Measurements from ENCODE around the gene MTUS2.

The MTUS2 gene

GRCh38 chr13:28890712-28891111 is 70.6 kb downstream of the MTUS2 start:
- H3K4me3 ChIP-seq (ENCODE audit: low read depth, low read length), result no peak overlapping the region
- DNase-seq (ENCODE audit: low read depth), result no peak
- TF ChIP-seq, protein P1, sequence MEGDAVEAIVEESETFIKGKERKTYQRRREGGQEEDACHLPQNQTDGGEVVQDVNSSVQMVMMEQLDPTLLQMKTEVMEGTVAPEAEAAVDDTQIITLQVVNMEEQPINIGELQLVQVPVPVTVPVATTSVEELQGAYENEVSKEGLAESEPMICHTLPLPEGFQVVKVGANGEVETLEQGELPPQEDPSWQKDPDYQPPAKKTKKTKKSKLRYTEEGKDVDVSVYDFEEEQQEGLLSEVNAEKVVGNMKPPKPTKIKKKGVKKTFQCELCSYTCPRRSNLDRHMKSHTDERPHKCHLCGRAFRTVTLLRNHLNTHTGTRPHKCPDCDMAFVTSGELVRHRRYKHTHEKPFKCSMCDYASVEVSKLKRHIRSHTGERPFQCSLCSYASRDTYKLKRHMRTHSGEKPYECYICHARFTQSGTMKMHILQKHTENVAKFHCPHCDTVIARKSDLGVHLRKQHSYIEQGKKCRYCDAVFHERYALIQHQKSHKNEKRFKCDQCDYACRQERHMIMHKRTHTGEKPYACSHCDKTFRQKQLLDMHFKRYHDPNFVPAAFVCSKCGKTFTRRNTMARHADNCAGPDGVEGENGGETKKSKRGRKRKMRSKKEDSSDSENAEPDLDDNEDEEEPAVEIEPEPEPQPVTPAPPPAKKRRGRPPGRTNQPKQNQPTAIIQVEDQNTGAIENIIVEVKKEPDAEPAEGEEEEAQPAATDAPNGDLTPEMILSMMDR (IDR thresholded peaks at IDR 0.05; ENCODE audit: low read depth, low read length), result no peak
- TF ChIP-seq POLR2A (IDR thresholded peaks at IDR 0.05; ENCODE audit: extremely low read depth, insufficient read length) (no peak), MYC (IDR thresholded peaks at IDR 0.05; ENCODE audit: low read depth, low read length) (no peak)
- TF ChIP-seq, protein P2, sequence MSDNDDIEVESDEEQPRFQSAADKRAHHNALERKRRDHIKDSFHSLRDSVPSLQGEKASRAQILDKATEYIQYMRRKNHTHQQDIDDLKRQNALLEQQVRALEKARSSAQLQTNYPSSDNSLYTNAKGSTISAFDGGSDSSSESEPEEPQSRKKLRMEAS (IDR thresholded peaks at IDR 0.05; ENCODE audit: low read depth, low read length), result no peak

GRCh38 chr13:28918030-28918429 is 97.9 kb downstream of the MTUS2 start:
- TF ChIP-seq, protein P2 (IDR thresholded peaks at IDR 0.05; ENCODE audit: low read depth, low read length), result no peak
- TF ChIP-seq MYC (IDR thresholded peaks at IDR 0.05; ENCODE audit: low read depth, low read length), result no peak
- TF ChIP-seq, protein P1 (IDR thresholded peaks at IDR 0.05; ENCODE audit: low read depth, low read length), result no peak
- TF ChIP-seq POLR2A (IDR thresholded peaks at IDR 0.05; ENCODE audit: extremely low read depth, insufficient read length), result no peak
- H3K4me3 ChIP-seq (ENCODE audit: low read depth, low read length), result no peak overlapping the region
- no peak for DNase-seq (ENCODE audit: low read depth)

GRCh38 chr13:28922341-28922740 is 102.2 kb downstream of the MTUS2 start:
- DNase-seq (ENCODE audit: low read depth), result no peak
- H3K4me3 ChIP-seq (ENCODE audit: low read depth, low read length), result no peak overlapping the region
- TF ChIP-seq, protein P1 (IDR thresholded peaks at IDR 0.05; ENCODE audit: low read depth, low read length), result no peak
- TF ChIP-seq, protein P2 (IDR thresholded peaks at IDR 0.05; ENCODE audit: low read depth, low read length), result no peak
- no peak for TF ChIP-seq POLR2A (IDR thresholded peaks at IDR 0.05; ENCODE audit: extremely low read depth, insufficient read length)
- no peak for TF ChIP-seq MYC (IDR thresholded peaks at IDR 0.05; ENCODE audit: low read depth, low read length)

GRCh38 chr13:28935104-28935503 is 115.0 kb downstream of the MTUS2 start:
- TF ChIP-seq, protein P1 (IDR thresholded peaks at IDR 0.05; ENCODE audit: low read depth, low read length), result no peak
- no peak for TF ChIP-seq POLR2A (IDR thresholded peaks at IDR 0.05; ENCODE audit: extremely low read depth, insufficient read length)
- no peak for TF ChIP-seq MYC (IDR thresholded peaks at IDR 0.05; ENCODE audit: low read depth, low read length)
- TF ChIP-seq, protein P2 (IDR thresholded peaks at IDR 0.05; ENCODE audit: low read depth, low read length), result no peak
- H3K4me3 ChIP-seq (ENCODE audit: low read depth, low read length), result no peak overlapping the region
- no peak for DNase-seq (ENCODE audit: low read depth)

- no peak for DNase-seq (ENCODE audit: low read depth)
- TF ChIP-seq POLR2A (IDR thresholded peaks at IDR 0.05; ENCODE audit: extremely low read depth, insufficient read length) (no peak), MYC (IDR thresholded peaks at IDR 0.05; ENCODE audit: low read depth, low read length) (no peak)
- TF ChIP-seq, protein P1 (IDR thresholded peaks at IDR 0.05; ENCODE audit: low read depth, low read length), result no peak
- TF ChIP-seq, protein P2 (IDR thresholded peaks at IDR 0.05; ENCODE audit: low read depth, low read length), result no peak
Measured at GRCh38 chr13:28942906-28943305, 122.8 kb downstream of the MTUS2 start.

More at GRCh38 chr13:28942906-28943305, 122.8 kb downstream of the MTUS2 start:
- no peak overlapping the region for H3K4me3 ChIP-seq (ENCODE audit: low read depth, low read length)
